DND-41 (cell line): ENCODE results near the gene LTB.

Source experiments
- CTCF ChIP-seq: IDR thresholded peaks from 2 replicates; pipeline ENCODE4 v1.5.1; 2012; ENCODE audit warnings: borderline replicate concordance, low read length, moderate library complexity, mild to moderate bottlenecking; ENCODE audit not compliant: poor library complexity, severe bottlenecking; ENCODE audit errors: extremely low read depth
- EZH2 ChIP-seq: IDR thresholded peaks from 3 replicates; pipeline ENCODE4 v1.6.1; 2012; ENCODE audit warnings: borderline replicate concordance, low read depth, mild to moderate bottlenecking, moderate library complexity, low read length, inconsistent platforms; ENCODE audit not compliant: severe bottlenecking

- TF ChIP-seq CTCF, result no peak
- no peak for TF ChIP-seq EZH2
Measured at GRCh38 chr6:31631681-31632278, 49.6 kb upstream of the LTB start.
